GM23338 (cell line): Measurements from ENCODE around the gene HMOX2. TPM values are rescaled to one million over a fixed set of nuclear protein-coding genes. Genes with fewer than 3 reads are reported as not detected.

Source experiments
- ATAC-seq: fragments of 200-7000 bp; cut with Tn5 transposase; 3 replicates; pipeline ENCODE4 v1.9.1; 2020
- DNase-seq: peaks from one replicate; pipeline ENCODE4 v3.0.0-alpha.2; 2015; ENCODE audit warnings: low spot score
- H2AFZ ChIP-seq: fragments of 200-600 bp; sonication (generic); 2 replicates; pipeline ENCODE4 v1.8.0; 2016; ENCODE audit warnings: antibody characterized with exemption, mild to moderate bottlenecking, moderate library complexity
- H3F3A ChIP-seq: fragments of 200-600 bp; sonication (generic); replicated peaks from 2 replicates; pipeline ENCODE4 v1.8.0; 2017; ENCODE audit warnings: antibody characterized with exemption, mixed run types, low read depth
- H3K27ac ChIP-seq: fragments of 200-600 bp; sonication (generic); 2 replicates; pipeline ENCODE4 v1.6.1; 2016; ENCODE audit warnings: low read depth
- H3K27me3 ChIP-seq: fragments of 200-600 bp; sonication (generic); 2 replicates; pipeline ENCODE4 v1.8.0; 2016; ENCODE audit warnings: mild to moderate bottlenecking, mixed run types, moderate library complexity; ENCODE audit not compliant: insufficient read depth
- H3K36me3 ChIP-seq: fragments of 200-600 bp; sonication (generic); 2 replicates; pipeline ENCODE4 v1.8.0; 2016; ENCODE audit warnings: mild to moderate bottlenecking; ENCODE audit not compliant: insufficient read depth
- H3K4me1 ChIP-seq: fragments of 200-600 bp; sonication (generic); 2 replicates; pipeline ENCODE4 v1.8.0; 2016; ENCODE audit warnings: mild to moderate bottlenecking, moderate library complexity; ENCODE audit not compliant: insufficient read depth
- H3K4me2 ChIP-seq: fragments of 200-600 bp; sonication (generic); 2 replicates; pipeline ENCODE4 v1.7.1; 2017; ENCODE audit warnings: mixed run types
- H3K4me3 ChIP-seq: fragments of 200-600 bp; sonication (generic); 2 replicates; pipeline ENCODE4 v1.6.1; 2016; ENCODE audit warnings: mixed run types
- H3K79me2 ChIP-seq: fragments of 200-600 bp; sonication (generic); replicated peaks from 2 replicates; pipeline ENCODE4 v1.8.0; 2017; ENCODE audit warnings: mild to moderate bottlenecking; ENCODE audit not compliant: insufficient read depth
- H3K9me2 ChIP-seq: fragments of 200-600 bp; sonication (generic); 2 replicates; pipeline ENCODE4 v1.8.0; 2017; ENCODE audit not compliant: insufficient read depth
- H4K20me1 ChIP-seq: fragments of 200-600 bp; sonication (generic); replicated peaks from 2 replicates; pipeline ENCODE4 v1.8.0; 2017; ENCODE audit warnings: mild to moderate bottlenecking; ENCODE audit not compliant: insufficient read depth
- H3K27ac Mint-ChIP-seq: 2 replicates; pipeline ENCODE4 v1.8.0; 2020; ENCODE audit warnings: inconsistent platforms, mild to moderate bottlenecking, moderate library complexity, mixed read lengths
- H3K27me3 Mint-ChIP-seq: 3 replicates; pipeline ENCODE4 v1.8.0; 2022; ENCODE audit warnings: low read depth, mild to moderate bottlenecking, moderate library complexity, mixed read lengths, inconsistent platforms; ENCODE audit not compliant: insufficient read depth, poor library complexity
- H3K36me3 Mint-ChIP-seq: 3 replicates; pipeline ENCODE4 v1.8.0; 2021; ENCODE audit warnings: low read depth, mild to moderate bottlenecking, inconsistent platforms, moderate library complexity, mixed read lengths
- H3K4me1 Mint-ChIP-seq: 3 replicates; pipeline ENCODE4 v1.8.0; 2020; ENCODE audit warnings: mild to moderate bottlenecking, inconsistent platforms, mixed read lengths
- H3K4me3 Mint-ChIP-seq: 3 replicates; pipeline ENCODE4 v1.8.0; 2021; ENCODE audit warnings: moderate library complexity, mild to moderate bottlenecking, inconsistent platforms, mixed read lengths
- H3K9me3 Mint-ChIP-seq: 3 replicates; pipeline ENCODE4 v1.8.0; 2020; ENCODE audit warnings: moderate library complexity, mild to moderate bottlenecking, inconsistent platforms, mixed read lengths
- CREB1 ChIP-seq: fragments of 250-450 bp; sonication (Bioruptor Pico); IDR thresholded peaks from 2 replicates; pipeline ENCODE4 v1.5.0; 2020; ENCODE audit warnings: low read depth, mild to moderate bottlenecking, moderate library complexity
- ETS1 ChIP-seq: IDR thresholded peaks from 2 replicates; pipeline ENCODE4 v1.6.1; 2016; ENCODE audit warnings: antibody characterized with exemption
- EZH2 ChIP-seq: fragments of 200-600 bp; sonication (generic); IDR thresholded peaks from one replicate; pipeline ENCODE4 v1.8.0; 2017; ENCODE audit warnings: antibody characterized with exemption, mild to moderate bottlenecking, low read depth; ENCODE audit not compliant: unreplicated experiment
- JUNB ChIP-seq: IDR thresholded peaks from one replicate; pipeline ENCODE4 v1.6.1; 2016; ENCODE audit warnings: antibody characterized with exemption; ENCODE audit not compliant: unreplicated experiment
- POLR2AphosphoS5 ChIP-seq: IDR thresholded peaks from 2 replicates; pipeline ENCODE4 v1.6.1; 2016; ENCODE audit warnings: antibody characterized with exemption, low read depth
- STAT1 ChIP-seq: IDR thresholded peaks from one replicate; pipeline ENCODE4 v1.6.1; 2016; ENCODE audit warnings: antibody characterized with exemption; ENCODE audit not compliant: unreplicated experiment
- ZNF114 ChIP-seq: fragments of 250-450 bp; sonication (Bioruptor Pico); IDR thresholded peaks from 2 replicates; pipeline ENCODE4 v1.5.0; 2020; ENCODE audit warnings: mild to moderate bottlenecking, moderate library complexity
- ZNF331 ChIP-seq: fragments of 250-450 bp; sonication (Bioruptor Pico); IDR thresholded peaks from 2 replicates; pipeline ENCODE4 v1.5.0; 2020; ENCODE audit warnings: low read depth, mild to moderate bottlenecking, moderate library complexity
- polyA plus RNA-seq: library from polyadenylated mRNA; unstranded; fragments of >200 nt; fragmentation: Nextera tagmentation; extraction: Ambion mirVana; gene quantifications from 2 replicates; pipeline ENCODE4 v1.2.1, GENCODE V29; 2016
- total RNA-seq: library from RNA; depleted of rRNA; stranded (reverse); fragments of >200 nt; shearing (Covaris generic); gene quantifications from 2 replicates; pipeline ENCODE4 v1.2.3, GENCODE V29; 2014
- TF ChIP-seq, protein P1 (sequence below): IDR thresholded peaks from one replicate; pipeline ENCODE4 v1.6.1; 2018; ENCODE audit warnings: antibody characterized with exemption; ENCODE audit not compliant: unreplicated experiment
- TF ChIP-seq, protein P2 (sequence below): fragments of 250-450 bp; sonication (Bioruptor Pico); IDR thresholded peaks from 2 replicates; pipeline ENCODE4 v1.5.0; 2020; ENCODE audit warnings: mild to moderate bottlenecking, moderate library complexity

Gene HMOX2
- total and polyA plus RNA-seq, 2 experiments from 2014 or later, result 33.0 to 38.1 TPM

DNA sequence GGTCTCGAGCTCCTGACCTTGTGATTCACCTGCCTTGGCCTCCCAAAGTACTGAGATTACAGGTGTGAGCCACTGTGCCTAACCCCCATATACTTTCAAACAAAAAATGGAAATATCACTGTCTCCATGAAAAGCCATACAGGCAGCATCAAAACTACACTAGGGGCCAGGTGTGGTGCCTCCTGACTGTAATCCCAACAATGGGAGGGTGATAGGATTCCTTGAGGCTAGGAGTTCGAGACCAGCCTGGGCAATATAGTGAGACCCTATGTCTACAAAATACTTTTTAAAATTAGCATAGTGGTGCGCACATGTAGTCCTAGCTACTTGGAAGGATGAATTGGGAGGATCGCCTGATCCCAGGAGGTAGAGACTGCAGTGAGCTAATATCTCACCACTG, 15.7 kb downstream of the HMOX2 start:
- H3K9me2 ChIP-seq, result no peaks in the 10 kb centered on the region
- H2AFZ ChIP-seq, result no peak overlapping the region
- Mint-ChIP-seq H3K4me3 (no peak overlapping the region), H3K9me3 (peaks cover 9% of the 10 kb centered on the region; the same call in 2 of the 3 replicates), H3K36me3 (peaks cover 10% of the 10 kb centered on the region), H3K27ac (no peak overlapping the region), H3K27me3 (peaks cover 2% of the 10 kb centered on the region), H3K4me1 (no peaks in the 10 kb centered on the region)
- H3K27me3 ChIP-seq, result no peaks in the 10 kb centered on the region
- 0 out of 2 replicates have a peak, but pooled peaks cover 3% of the 10 kb centered on the region for H3F3A ChIP-seq
- no peak for TF ChIP-seq JUNB
- no peak for TF ChIP-seq ZNF114 (CRISPR knock-in tag)
- no peak for TF ChIP-seq EZH2
- TF ChIP-seq ZNF331 (CRISPR knock-in tag), result no peak
- TF ChIP-seq, protein P1, sequence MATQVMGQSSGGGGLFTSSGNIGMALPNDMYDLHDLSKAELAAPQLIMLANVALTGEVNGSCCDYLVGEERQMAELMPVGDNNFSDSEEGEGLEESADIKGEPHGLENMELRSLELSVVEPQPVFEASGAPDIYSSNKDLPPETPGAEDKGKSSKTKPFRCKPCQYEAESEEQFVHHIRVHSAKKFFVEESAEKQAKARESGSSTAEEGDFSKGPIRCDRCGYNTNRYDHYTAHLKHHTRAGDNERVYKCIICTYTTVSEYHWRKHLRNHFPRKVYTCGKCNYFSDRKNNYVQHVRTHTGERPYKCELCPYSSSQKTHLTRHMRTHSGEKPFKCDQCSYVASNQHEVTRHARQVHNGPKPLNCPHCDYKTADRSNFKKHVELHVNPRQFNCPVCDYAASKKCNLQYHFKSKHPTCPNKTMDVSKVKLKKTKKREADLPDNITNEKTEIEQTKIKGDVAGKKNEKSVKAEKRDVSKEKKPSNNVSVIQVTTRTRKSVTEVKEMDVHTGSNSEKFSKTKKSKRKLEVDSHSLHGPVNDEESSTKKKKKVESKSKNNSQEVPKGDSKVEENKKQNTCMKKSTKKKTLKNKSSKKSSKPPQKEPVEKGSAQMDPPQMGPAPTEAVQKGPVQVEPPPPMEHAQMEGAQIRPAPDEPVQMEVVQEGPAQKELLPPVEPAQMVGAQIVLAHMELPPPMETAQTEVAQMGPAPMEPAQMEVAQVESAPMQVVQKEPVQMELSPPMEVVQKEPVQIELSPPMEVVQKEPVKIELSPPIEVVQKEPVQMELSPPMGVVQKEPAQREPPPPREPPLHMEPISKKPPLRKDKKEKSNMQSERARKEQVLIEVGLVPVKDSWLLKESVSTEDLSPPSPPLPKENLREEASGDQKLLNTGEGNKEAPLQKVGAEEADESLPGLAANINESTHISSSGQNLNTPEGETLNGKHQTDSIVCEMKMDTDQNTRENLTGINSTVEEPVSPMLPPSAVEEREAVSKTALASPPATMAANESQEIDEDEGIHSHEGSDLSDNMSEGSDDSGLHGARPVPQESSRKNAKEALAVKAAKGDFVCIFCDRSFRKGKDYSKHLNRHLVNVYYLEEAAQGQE, result no peak
- TF ChIP-seq CREB1 (CRISPR knock-in tag), result no peak
- no peak for TF ChIP-seq ETS1
- TF ChIP-seq, protein P2, sequence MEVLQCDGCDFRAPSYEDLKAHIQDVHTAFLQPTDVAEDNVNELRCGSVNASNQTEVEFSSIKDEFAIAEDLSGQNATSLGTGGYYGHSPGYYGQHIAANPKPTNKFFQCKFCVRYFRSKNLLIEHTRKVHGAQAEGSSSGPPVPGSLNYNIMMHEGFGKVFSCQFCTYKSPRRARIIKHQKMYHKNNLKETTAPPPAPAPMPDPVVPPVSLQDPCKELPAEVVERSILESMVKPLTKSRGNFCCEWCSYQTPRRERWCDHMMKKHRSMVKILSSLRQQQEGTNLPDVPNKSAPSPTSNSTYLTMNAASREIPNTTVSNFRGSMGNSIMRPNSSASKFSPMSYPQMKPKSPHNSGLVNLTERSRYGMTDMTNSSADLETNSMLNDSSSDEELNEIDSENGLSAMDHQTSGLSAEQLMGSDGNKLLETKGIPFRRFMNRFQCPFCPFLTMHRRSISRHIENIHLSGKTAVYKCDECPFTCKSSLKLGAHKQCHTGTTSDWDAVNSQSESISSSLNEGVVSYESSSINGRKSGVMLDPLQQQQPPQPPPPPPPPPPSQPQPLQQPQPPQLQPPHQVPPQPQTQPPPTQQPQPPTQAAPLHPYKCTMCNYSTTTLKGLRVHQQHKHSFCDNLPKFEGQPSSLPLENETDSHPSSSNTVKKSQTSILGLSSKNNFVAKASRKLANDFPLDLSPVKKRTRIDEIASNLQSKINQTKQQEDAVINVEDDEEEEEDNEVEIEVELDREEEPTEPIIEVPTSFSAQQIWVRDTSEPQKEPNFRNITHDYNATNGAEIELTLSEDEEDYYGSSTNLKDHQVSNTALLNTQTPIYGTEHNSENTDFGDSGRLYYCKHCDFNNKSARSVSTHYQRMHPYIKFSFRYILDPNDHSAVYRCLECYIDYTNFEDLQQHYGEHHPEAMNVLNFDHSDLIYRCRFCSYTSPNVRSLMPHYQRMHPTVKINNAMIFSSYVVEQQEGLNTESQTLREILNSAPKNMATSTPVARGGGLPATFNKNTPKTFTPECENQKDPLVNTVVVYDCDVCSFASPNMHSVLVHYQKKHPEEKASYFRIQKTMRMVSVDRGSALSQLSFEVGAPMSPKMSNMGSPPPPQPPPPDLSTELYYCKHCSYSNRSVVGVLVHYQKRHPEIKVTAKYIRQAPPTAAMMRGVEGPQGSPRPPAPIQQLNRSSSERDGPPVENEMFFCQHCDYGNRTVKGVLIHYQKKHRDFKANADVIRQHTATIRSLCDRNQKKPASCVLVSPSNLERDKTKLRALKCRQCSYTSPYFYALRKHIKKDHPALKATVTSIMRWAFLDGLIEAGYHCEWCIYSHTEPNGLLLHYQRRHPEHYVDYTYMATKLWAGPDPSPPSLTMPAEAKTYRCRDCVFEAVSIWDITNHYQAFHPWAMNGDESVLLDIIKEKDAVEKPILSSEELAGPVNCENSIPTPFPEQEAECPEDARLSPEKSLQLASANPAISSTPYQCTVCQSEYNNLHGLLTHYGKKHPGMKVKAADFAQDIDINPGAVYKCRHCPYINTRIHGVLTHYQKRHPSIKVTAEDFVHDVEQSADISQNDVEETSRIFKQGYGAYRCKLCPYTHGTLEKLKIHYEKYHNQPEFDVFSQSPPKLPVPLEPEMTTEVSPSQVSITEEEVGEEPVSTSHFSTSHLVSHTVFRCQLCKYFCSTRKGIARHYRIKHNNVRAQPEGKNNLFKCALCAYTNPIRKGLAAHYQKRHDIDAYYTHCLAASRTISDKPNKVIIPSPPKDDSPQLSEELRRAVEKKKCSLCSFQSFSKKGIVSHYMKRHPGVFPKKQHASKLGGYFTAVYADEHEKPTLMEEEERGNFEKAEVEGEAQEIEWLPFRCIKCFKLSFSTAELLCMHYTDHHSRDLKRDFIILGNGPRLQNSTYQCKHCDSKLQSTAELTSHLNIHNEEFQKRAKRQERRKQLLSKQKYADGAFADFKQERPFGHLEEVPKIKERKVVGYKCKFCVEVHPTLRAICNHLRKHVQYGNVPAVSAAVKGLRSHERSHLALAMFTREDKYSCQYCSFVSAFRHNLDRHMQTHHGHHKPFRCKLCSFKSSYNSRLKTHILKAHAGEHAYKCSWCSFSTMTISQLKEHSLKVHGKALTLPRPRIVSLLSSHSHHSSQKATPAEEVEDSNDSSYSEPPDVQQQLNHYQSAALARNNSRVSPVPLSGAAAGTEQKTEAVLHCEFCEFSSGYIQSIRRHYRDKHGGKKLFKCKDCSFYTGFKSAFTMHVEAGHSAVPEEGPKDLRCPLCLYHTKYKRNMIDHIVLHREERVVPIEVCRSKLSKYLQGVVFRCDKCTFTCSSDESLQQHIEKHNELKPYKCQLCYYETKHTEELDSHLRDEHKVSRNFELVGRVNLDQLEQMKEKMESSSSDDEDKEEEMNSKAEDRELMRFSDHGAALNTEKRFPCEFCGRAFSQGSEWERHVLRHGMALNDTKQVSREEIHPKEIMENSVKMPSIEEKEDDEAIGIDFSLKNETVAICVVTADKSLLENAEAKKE (CRISPR knock-in tag), result no peak
- no peak for TF ChIP-seq STAT1
- no peak for TF ChIP-seq POLR2AphosphoS5
- no peak overlapping the region for H3K4me2 ChIP-seq
- no peak overlapping the region for H3K4me3 ChIP-seq
- ATAC-seq, result no peak
- H3K36me3 ChIP-seq, result no peaks in the 10 kb centered on the region
- H3K79me2 ChIP-seq, result peaks cover 13% of the 10 kb centered on the region; the same call in 1 of the 2 replicates
- no peak overlapping the region for H3K27ac ChIP-seq
- no peak for DNase-seq
- H3K4me1 ChIP-seq, result no peaks in the 10 kb centered on the region
- peaks cover 6% of the 10 kb centered on the region; the same call in 1 of the 2 replicates for H4K20me1 ChIP-seq
